ENCODE measurements around the gene GAL3ST2.

The GAL3ST2 gene

DNA sequence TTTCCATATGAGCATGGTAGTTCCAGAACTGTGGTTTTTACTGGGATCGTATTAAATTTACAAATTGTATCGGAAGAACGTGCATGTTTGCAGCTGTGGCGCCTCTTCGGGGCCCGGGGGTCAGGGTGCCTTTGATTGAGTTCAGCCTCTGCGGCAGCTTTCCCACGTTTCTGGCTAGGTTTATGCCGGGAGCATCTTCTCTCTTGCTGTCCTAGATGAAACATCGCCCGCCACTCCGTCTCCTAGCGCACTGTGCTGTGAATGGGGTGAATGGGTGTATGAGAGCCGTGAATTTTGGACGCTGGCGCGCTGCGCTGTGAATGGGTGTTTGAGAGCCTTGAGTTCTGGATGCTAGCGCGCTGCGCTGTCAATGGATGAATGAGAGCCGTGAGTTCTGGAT lies 69.8 kb downstream of the GAL3ST2 start:
- DNase-seq (ENCODE audit: low spot score): no peak

DNA sequence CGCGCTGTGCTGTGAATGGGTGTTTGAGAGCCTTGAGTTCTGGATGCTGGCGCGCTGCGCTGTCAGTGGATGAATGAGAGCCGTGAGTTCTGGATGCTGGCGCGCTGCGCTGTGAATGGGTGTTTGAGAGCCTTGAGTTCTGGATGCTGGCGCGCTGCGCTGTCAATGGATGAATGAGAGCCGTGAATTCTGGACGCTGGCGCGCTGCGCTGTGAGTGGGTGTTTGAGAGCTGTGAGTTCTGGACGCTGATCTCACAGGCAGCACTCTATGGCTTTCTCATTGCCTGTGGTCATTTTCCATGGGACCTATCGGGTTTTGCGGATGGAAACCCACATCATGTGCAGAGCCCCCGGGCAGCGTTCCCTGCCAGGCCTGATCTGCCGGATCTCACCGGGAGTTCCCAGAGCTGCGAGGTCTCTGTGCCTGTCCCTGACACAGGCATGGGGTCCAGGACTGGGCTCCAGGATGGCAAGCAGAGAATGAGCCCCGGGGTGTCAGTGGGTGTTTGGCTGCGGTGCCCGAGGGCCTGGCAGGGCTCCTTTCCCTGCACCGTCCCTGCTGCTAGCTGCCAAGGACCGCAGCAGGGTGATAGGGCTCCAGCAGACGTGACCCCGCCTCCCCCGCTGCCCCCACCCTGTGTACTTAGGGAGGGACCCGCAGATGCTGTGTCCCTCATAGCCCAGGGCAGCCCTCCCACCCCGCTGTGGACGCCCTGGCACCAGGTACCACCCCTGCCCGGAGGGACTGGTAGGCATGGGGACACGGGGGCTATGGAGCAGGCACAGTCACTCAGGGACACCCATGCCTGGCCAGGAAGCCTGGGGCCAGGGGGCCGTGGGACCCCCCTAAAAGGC lies 72.4 kb downstream of the GAL3ST2 start:
- no peak for DNase-seq (ENCODE audit: low spot score)

DNA sequence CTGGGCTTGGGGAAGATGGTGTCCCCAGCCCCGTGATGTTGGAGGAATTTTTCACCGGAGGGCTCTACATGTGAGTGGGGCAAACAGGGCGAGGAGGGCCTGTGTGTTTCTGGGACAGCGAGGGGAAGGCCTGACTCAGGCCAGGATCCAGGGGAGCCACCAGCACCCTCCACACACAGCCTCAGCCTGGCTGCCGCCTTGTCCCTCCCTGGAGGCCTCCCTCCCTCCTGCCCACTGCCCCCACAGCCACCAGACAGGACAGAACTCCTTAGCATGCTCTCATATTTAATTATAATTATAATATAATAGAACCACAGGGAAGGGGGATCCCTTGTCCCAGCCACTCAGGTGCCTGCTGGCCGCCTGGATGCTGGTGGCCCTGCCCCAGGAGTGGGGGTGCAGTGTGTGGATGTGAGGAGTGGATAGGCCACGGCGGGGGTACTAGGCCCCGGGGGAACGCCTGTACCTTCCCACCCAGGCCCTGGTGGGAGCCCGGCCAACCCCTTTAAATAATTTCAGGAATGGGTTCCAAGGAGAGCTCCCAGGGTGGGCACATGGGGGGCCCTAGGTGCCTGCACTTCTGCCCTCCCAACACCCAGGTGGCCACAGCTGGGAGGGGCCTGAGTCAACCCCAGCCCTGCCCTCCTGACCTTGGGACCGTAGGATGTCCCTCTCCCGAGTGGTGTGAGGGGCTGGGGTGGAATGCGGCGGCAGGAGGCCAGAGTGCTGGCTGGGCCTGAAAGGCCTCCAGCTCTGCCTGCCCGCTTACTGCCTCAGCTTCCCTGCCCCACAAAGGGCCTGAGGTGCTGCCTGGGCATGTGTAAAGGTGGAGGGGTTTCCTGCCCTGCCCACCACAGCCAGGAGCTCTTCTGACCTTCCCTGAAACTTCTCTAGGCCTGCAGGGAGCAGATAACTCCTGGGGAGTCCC lies 73.3 kb downstream of the GAL3ST2 start:
- no peak for DNase-seq (ENCODE audit: low spot score)

DNA sequence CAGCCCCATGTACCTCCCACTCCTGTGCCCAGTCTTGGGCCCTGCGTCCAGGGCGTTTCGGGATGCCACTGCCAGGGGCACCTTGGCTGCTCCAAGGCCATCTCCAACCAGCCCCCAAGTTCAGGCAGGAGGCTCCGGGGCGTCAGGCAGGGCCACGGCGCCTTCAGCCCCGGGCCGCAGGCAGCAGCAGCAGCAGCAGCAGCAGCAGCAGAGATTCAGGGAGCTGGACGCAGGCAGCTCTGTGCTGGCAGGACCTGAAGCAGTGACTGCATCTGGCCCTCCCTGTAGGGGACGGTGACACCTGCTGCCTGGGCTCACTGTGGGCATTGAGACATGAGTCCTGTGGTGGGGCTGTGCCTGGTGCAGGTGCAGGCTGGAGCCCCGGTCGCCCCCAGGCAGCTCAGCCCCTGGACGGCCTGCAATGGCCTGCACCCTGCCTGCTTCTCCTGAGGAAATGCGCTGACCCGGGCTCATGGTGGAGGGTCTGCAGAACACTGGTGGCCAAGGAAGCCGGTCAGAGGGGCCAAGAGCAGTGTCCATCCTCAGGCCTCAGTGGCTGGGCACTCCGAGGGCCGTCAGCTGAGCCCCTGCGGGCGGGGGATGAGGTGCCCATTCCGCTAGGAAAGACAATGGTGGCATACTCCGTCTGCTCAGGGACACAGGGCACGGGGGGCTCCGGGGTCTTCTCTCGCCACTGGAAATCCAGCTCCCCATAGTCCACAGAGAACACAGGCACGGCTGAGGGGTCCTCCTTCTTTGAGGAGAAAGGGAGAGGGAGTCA lies 74.1 kb downstream of the GAL3ST2 start:
- no peak for DNase-seq (ENCODE audit: low spot score)

DNA sequence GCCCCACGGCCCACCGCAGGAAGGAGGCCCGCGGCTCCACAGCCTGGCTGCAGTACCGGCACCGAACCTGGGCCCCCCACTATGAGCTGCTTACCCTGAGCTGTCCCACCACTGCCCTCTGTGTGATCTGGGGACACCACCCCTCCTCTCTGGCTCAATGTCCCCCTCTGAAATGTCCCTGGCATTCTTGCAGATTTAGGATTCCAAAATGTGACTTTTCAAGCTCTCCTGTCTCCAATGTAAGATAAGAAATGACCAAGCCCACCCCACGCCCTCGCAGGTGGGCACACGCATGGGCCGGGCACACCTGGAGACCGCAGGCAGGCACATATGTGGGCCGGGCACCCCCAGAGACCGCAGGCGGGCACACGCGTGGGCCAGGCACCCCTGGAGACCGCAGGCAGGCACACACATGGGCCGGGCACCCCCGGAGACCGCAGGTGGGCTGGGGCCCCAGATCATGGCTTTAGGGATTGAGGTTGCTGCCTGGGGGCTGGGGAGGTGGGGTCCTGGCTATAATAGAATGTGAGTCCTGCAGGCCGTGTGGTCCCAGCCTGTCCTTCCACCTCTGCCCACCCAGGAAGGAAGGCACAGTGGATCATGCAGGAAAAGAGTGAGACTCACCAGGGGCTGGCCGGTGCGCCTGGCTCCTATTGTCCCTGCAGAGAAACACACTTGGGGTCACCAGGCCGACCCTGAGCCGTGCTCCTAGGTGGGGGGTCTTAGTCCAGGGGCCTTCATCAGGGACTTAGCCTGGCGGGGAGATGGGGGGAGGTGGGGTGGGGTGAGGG lies 74.9 kb downstream of the GAL3ST2 start:
- no peak for DNase-seq (ENCODE audit: low spot score)

DNA sequence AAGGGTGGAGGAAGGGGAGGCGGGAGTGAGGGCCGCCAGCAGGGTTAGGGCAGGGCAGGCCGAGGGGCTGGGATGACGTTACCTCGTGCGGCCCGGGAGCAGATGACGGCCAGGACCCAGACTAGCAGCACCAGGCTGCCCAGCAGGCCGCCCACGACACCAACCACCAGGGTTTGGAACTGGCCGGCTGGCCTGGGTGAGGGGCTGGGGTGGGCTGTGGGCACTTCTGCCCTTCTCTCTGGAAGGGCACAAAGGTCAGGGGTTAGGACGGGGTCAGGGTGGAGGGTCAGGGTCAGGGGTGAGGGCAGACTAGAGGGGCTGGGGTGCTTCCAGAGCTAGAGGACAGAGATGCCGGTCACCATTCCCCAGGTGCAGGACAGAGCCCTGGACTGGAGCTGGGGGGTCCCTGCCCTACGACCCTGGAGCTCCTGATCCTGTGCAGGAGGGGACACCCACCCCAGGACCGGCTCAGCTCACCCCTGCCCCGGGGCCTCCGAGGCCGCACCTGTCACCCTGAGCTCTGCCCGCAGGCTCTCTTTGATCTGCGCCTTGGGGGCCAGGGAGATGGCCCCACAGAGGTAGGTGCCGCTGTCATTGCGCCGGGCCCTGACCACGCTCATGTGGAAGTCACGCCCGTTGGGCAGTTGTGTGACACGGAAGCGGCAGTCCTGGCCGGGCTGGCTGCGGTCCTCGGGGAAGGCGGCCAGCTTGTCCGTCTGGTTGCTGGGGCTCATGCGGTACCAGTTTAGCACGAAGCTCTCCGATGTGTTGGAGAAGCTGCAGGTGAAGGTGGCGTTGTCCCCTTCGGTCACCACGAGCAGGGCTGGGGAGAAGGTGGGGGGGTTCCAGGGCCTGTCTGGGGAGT lies 75.7 kb downstream of the GAL3ST2 start:
- DNase-seq (ENCODE audit: low spot score): no peak

DNA sequence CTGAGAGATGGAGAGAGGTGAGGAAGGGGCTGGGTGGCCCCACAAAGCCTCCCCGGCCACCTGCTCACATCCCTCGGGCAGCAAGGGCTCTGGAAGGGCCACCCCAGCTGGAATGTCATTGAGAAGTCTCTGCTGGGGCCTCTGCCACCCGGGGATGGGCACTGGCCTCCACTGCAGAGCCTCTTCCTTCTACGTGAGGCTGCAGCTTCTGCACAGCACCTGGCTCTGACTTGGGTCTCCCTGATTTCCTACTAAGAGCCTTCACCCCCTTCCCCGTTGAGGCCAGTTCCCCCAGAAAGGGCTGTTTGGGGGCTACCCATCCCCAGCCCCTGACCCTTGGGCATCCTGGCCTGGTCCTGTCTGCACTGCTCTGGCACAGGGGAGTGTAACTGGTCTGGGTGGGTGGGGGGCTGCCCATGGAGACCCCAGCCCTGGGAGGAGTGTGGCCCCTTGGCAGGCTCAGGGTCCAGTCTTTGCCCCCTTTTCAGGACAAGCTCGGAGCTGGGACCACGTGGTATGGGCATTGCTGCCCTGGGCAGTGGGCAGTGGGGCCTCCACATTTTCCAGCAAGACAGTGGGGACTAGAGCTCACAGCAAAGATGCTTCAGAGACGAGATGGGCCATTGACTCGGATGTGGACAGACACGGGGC lies 76.5 kb downstream of the GAL3ST2 start:
- no peak for DNase-seq (ENCODE audit: low spot score)
